ENCODE measurements around the gene ABCC1.

The ABCC1 gene

GRCh38 chr16:16004314-16004749 lies 54.9 kb downstream of the ABCC1 start:
- ATAC-seq (replicated peaks) (no peak), DNase-seq (no peak)
- Mint-ChIP-seq H3K27ac (no peak overlapping the region), H3K9me3 (peaks cover 3 to 10% of the 10 kb centered on the region in 2 donors), H3K36me3 (peaks cover 21 to 50% of the 10 kb centered on the region in 2 donors), H3K4me3 (no peak overlapping the region), H3K27me3 (no peaks in the 10 kb centered on the region), H3K4me1 (peaks cover 32 to 50% of the 10 kb centered on the region in 2 donors)

GRCh38 chr16:16005721-16006120 lies 56.3 kb downstream of the ABCC1 start:
- Mint-ChIP-seq H3K4me1 (peaks cover 28 to 55% of the 10 kb centered on the region in 2 donors), H3K36me3 (peaks cover 29 to 56% of the 10 kb centered on the region in 2 donors), H3K9me3 (peaks cover 3 to 10% of the 10 kb centered on the region in 2 donors), H3K27ac (no peak overlapping the region), H3K27me3 (no peaks in the 10 kb centered on the region), H3K4me3 (no peak overlapping the region)
- DNase-seq (no peak), ATAC-seq (replicated peaks) (no peak)

- no peaks in the 10 kb centered on the region for H3K27me3 Mint-ChIP-seq
- peak overlapping the region; percentile 98 for H3K27ac Mint-ChIP-seq
- peaks cover 23 to 51% of the 10 kb centered on the region in 2 donors for H3K4me1 Mint-ChIP-seq
- peak overlapping the region; percentile 69 to 83 for H3K4me3 Mint-ChIP-seq
- no peak for DNase-seq
- no peak for ATAC-seq (replicated peaks)
- peaks cover 3 to 10% of the 10 kb centered on the region in 2 donors for H3K9me3 Mint-ChIP-seq
- H3K36me3 Mint-ChIP-seq, result peaks cover 30 to 57% of the 10 kb centered on the region in 2 donors
Measured at GRCh38 chr16:16006650-16007049, 57.2 kb downstream of the ABCC1 start.

GRCh38 chr16:16007743-16008111 lies 58.3 kb downstream of the ABCC1 start:
- Mint-ChIP-seq H3K27ac (peak overlapping the region; percentile 98), H3K36me3 (peaks cover 34 to 61% of the 10 kb centered on the region in 2 donors), H3K27me3 (no peaks in the 10 kb centered on the region), H3K4me3 (peak overlapping the region; percentile 79 to 83), H3K4me1 (peaks cover 20 to 47% of the 10 kb centered on the region in 2 donors), H3K9me3 (peaks cover 3 to 7% of the 10 kb centered on the region in 2 donors)
- DNase-seq (peak; percentile 59), ATAC-seq (replicated peaks) (peak; percentile 93)

- peaks cover 38 to 65% of the 10 kb centered on the region in 2 donors for H3K36me3 Mint-ChIP-seq
Measured at GRCh38 chr16:16008666-16009065, 59.2 kb downstream of the ABCC1 start.

GRCh38 chr16:16009401-16009800 lies 60.0 kb downstream of the ABCC1 start:
- peaks cover 19 to 46% of the 10 kb centered on the region in 2 donors for H3K4me1 Mint-ChIP-seq
- no peaks in the 10 kb centered on the region for H3K27me3 Mint-ChIP-seq
- no peak for ATAC-seq (replicated peaks)

More at GRCh38 chr16:16008666-16009065, 59.2 kb downstream of the ABCC1 start:
- Mint-ChIP-seq H3K27me3 (no peaks in the 10 kb centered on the region), H3K9me3 (peaks cover 2 to 3% of the 10 kb centered on the region in 2 donors), H3K4me1 (peaks cover 18 to 49% of the 10 kb centered on the region in 2 donors), H3K4me3 (peak overlapping the region; percentile 32 to 39), H3K27ac (peak overlapping the region; percentile 62)
- ATAC-seq (replicated peaks), result no peak
- no peak for DNase-seq

GRCh38 chr16:16010194-16010593 lies 60.8 kb downstream of the ABCC1 start:
- H3K27ac Mint-ChIP-seq, result no peak overlapping the region
- H3K4me1 Mint-ChIP-seq, result peaks cover 21 to 49% of the 10 kb centered on the region in 2 donors
- DNase-seq (no peak), ATAC-seq (replicated peaks) (no peak)
- H3K4me3 Mint-ChIP-seq, result no peak overlapping the region
- peaks cover 2 to 3% of the 10 kb centered on the region in 2 donors for H3K9me3 Mint-ChIP-seq
- H3K36me3 Mint-ChIP-seq, result peaks cover 39 to 66% of the 10 kb centered on the region in 2 donors
- no peaks in the 10 kb centered on the region for H3K27me3 Mint-ChIP-seq

More at GRCh38 chr16:16009401-16009800, 60.0 kb downstream of the ABCC1 start:
- Mint-ChIP-seq H3K36me3 (peaks cover 37 to 65% of the 10 kb centered on the region in 2 donors), H3K4me3 (no peak overlapping the region), H3K9me3 (peaks cover 2 to 3% of the 10 kb centered on the region in 2 donors), H3K27ac (no peak overlapping the region)
- no peak for DNase-seq

GRCh38 chr16:16012144-16012543 lies 62.7 kb downstream of the ABCC1 start:
- DNase-seq, result no peak
- no peak for ATAC-seq (replicated peaks)
- Mint-ChIP-seq H3K27me3 (no peaks in the 10 kb centered on the region), H3K4me3 (no peak overlapping the region), H3K36me3 (peaks cover 43 to 77% of the 10 kb centered on the region in 2 donors), H3K27ac (no peak overlapping the region), H3K4me1 (peaks cover 17 to 47% of the 10 kb centered on the region in 2 donors), H3K9me3 (no peaks in the 10 kb centered on the region)

GRCh38 chr16:16013812-16014211 lies 64.4 kb downstream of the ABCC1 start:
- no peaks in the 10 kb centered on the region for H3K9me3 Mint-ChIP-seq
- DNase-seq (no peak), ATAC-seq (replicated peaks) (no peak)
- no peak overlapping the region for H3K4me3 Mint-ChIP-seq
- peak overlapping the region; percentile 77 for H3K27ac Mint-ChIP-seq
- H3K4me1 Mint-ChIP-seq, result peaks cover 17 to 30% of the 10 kb centered on the region in 2 donors
- H3K27me3 Mint-ChIP-seq, result no peaks in the 10 kb centered on the region
- H3K36me3 Mint-ChIP-seq, result peaks cover 54 to 81% of the 10 kb centered on the region in 2 donors

GRCh38 chr16:16014329-16015224 lies 65.2 kb downstream of the ABCC1 start:
- peaks cover 55 to 79% of the 10 kb centered on the region in 2 donors for H3K36me3 Mint-ChIP-seq
- H3K4me1 Mint-ChIP-seq, result peaks cover 17 to 25% of the 10 kb centered on the region in 2 donors
- peak overlapping the region; percentile 9 for H3K27ac Mint-ChIP-seq
- ATAC-seq (replicated peaks) (no peak), DNase-seq (no peak)
- no peaks in the 10 kb centered on the region for H3K27me3 Mint-ChIP-seq
- H3K4me3 Mint-ChIP-seq, result no peak overlapping the region
- H3K9me3 Mint-ChIP-seq, result no peaks in the 10 kb centered on the region

GRCh38 chr16:16015849-16016248 lies 66.4 kb downstream of the ABCC1 start:
- H3K36me3 Mint-ChIP-seq, result peaks cover 55 to 82% of the 10 kb centered on the region in 2 donors
- H3K27ac Mint-ChIP-seq, result no peak overlapping the region
- DNase-seq (no peak), ATAC-seq (replicated peaks) (no peak)
- H3K4me1 Mint-ChIP-seq, result peaks cover 19 to 35% of the 10 kb centered on the region in 2 donors
- no peaks in the 10 kb centered on the region for H3K9me3 Mint-ChIP-seq
- no peak overlapping the region for H3K4me3 Mint-ChIP-seq
- no peaks in the 10 kb centered on the region for H3K27me3 Mint-ChIP-seq

- peak overlapping the region; percentile 3 for H3K27ac Mint-ChIP-seq
- H3K36me3 Mint-ChIP-seq, result peaks cover 55 to 79% of the 10 kb centered on the region in 2 donors
- H3K9me3 Mint-ChIP-seq, result no peaks in the 10 kb centered on the region
- H3K4me1 Mint-ChIP-seq, result peaks cover 20 to 38% of the 10 kb centered on the region in 2 donors
- no peaks in the 10 kb centered on the region for H3K27me3 Mint-ChIP-seq
- no peak for DNase-seq
- no peak for ATAC-seq (replicated peaks)
- H3K4me3 Mint-ChIP-seq, result no peak overlapping the region
Measured at GRCh38 chr16:16016388-16016964, 67.1 kb downstream of the ABCC1 start.

- no peak overlapping the region for H3K4me3 Mint-ChIP-seq
- H3K4me1 Mint-ChIP-seq, result peaks cover 23 to 51% of the 10 kb centered on the region in 2 donors
- H3K36me3 Mint-ChIP-seq, result peaks cover 58 to 71% of the 10 kb centered on the region in 2 donors
- no peak overlapping the region for H3K27ac Mint-ChIP-seq
- DNase-seq, result no peak
- H3K27me3 Mint-ChIP-seq, result no peaks in the 10 kb centered on the region
- no peak for ATAC-seq (replicated peaks)
- no peaks in the 10 kb centered on the region for H3K9me3 Mint-ChIP-seq
Measured at GRCh38 chr16:16017812-16018211, 68.4 kb downstream of the ABCC1 start.

GRCh38 chr16:16018705-16019104 lies 69.3 kb downstream of the ABCC1 start:
- H3K4me1 Mint-ChIP-seq, result peaks cover 27 to 55% of the 10 kb centered on the region in 2 donors
- H3K27me3 Mint-ChIP-seq, result no peaks in the 10 kb centered on the region
- DNase-seq (no peak), ATAC-seq (replicated peaks) (no peak)
- no peak overlapping the region for H3K4me3 Mint-ChIP-seq
- H3K36me3 Mint-ChIP-seq, result peaks cover 61 to 72% of the 10 kb centered on the region in 2 donors
- no peaks in the 10 kb centered on the region for H3K9me3 Mint-ChIP-seq
- H3K27ac Mint-ChIP-seq, result no peak overlapping the region

All from stimulated activated naive B cell treated with anti-CD40 and anti-IgM and Interleukin-4, amounts not matched to agents 10 μg/mL and 1 μg/mL and 100 μg/mL, for 72 hours (primary cell).